GM21447 (cell line): ENCODE results near the gene ZNF835.

Experiments used
- ATAC-seq: cut with Tn5 transposase; IDR thresholded peaks from one replicate; pipeline ENCODE4 v1.9.1; 2021; ENCODE audit not compliant: unreplicated experiment

The ZNF835 gene

DNA sequence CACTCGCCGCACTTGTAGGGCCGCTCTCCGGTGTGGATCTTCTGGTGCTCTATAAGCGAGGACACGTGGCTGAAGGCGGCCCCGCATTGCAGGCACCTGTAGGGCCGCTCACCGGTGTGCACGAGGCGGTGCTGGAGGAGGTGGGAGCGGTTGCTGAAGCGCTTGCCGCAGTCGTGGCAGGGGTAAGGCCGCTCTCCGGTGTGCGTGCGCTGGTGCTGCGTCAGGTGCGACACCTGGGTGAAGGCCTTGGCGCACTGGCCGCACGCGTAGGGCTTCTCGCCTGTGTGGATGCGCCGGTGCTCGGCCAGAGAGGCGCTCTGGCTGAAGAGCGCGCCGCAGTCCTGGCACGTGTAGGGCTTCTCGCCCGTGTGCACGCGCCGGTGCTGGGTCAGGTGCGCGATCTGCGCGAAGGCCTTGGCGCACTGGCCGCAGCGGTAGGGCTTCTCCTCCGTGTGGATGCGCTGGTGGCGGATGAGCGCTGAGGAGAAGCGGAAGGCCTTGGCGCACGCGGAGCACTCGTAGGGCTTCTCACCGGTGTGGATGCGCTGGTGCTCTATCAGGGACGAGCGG lies 7.5 kb downstream of the ZNF835 start:
- no peak for ATAC-seq

DNA sequence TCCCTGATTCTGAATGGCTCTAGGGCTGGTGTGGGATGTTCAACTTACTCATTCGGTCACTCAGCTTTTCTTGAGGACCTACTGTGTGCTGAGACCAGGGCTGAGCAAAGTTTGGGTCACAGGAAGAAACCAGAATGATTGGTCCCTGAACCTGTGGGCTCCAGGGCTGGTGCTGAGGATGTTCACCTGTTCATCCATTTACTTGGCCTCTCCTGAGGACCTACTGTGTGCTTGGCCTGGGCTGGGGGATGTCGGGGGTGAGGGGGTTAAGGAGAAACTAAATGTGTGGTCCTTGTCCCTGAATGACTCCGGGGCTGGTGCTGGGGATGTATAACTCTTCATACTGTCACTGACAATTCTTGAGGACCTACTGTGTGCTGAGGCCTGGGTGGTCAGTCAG lies 10.3 kb downstream of the ZNF835 start:
- ATAC-seq, result no peak

DNA sequence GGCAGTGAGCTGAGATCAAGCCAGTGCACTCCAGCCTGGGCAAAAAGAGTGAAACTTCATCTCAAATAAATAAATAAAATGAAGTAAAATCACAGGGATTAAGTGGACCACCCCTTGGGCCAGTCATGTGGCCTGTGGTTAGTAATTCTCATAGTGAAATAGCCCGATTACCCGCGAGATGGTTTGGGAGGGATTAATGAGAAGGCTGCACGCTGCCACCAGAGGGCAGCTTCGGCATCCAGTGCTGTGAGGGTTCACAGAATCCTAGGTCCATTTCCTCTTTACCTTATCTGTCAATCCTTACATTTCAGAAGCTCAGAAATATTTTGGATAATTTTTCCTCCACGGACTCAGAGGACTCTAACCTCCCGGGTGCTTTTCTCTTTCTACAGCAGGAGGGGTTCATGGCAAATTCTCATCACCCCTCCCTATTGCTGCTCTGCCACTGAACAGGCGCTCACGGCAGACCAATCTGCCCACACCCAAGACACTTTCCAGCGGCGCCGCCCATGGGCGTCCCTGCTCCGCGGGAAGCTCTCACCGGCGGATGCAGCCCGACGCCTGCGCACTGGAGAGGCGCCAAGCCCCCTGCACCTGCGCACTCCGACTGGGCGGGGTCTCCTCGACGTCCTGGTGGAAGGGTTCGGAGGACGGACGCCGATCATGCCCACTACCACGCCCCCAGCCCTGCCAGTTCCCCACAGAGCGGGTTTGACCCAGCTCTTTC lies 11.0 kb downstream of the ZNF835 start:
- ATAC-seq, result no peak

DNA sequence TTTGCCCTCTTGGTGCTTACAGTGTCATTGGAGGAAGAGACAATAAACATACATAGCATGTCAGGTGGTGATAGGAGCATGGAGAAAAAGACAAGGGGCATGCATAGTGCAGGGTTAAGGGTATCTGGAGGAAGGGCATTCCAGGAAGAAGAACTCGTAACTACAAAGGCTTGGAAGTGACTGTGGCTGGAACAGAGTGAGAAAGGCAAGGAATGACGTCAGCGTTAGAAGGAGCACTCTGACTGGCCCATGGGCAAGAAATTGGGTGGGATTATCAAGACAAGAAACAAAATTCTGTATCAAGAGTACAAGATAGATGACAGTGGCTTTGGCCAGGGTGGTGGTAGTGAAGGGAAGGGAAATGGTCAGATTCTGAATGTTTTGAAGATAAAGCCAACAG lies 17.4 kb downstream of the ZNF835 start:
- no peak for ATAC-seq

DNA sequence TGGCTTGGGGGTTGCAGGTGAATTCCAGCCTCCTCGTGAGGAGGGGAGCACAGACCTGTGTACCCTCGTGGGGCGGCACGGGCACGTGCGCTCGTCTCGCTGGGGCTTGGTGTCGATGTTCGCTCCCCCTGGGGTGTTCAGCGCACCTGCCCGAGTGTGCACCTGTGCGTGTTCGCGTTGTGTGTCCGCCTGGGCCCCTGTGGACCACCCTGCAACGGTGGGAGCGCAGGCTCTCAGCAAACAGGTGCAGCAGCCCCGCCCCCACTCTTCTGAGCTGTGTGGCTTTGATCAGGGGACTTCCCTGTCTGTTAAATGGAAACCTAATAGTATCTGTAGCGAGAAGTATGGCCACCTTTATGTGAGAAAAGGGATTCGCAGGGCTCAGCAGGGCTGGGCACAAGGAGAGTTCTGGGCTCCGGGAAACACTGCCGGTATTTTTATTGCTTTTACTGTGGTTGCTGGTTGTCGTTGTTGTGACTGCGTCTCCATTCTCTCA lies 28.0 kb downstream of the ZNF835 start:
- ATAC-seq, result no peak

DNA sequence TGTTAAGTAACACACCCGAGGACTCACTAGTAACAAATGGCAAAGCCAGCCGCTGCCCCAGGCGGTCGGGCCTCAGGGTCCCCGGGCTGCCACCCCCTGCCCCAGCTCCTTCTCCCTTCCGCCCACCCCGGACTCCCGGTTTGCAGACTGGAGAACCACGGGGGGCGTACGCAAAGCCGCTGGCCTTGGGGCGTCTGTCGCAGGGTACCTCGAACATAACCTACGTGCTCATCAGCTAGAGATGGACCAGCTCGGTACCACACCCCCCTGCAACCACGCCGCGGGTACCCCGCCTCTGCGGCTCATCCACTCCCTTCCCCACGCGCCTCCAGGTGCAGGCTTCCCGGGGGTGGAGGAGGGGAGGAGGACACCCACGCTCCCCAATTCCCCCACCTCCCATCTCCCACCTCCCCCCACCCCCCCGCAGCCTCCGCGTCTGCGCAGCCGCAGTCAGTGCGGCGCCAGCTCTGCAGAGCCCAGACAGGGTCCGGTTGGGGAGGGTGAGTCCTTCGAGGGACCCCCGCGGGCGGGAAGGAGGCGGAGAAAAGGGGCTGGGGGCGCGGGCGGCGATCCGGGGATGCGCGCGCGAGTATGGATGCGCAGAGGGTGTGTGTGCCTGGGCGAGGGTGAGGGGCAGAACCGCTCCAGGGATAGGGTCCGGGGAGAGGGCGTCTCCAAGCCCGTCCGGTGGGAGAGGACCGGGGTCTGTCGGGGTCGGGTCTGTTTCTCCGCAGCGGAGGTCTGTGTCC lies 28.7 kb downstream of the ZNF835 start, which contains the start of gene SMIM17:
Gene SMIM17, plus strand, starts transcription at position 449 of the 749 bp plus-strand sequence. CDS start 2,509 bp downstream, outside the sequence.
- no peak for ATAC-seq

DNA sequence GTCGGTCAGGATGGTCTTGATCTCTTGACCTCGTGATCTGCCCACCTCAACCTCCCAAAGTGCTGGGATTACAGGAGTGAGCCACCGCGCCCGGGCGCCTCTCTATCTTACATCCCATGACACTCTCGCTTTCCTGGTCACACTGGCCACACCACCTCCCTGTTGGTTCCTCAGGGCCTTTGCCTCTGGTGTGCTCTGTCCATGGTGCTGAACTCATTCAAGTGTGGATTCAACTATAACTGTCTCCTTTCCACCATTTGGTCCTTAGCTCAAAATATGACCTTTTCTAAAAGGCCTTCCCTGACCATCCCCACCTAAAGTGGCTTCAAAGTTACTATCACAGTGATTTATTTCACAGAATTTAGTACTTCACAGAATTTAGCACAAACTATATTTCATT lies 32.3 kb downstream of the ZNF835 start:
- ATAC-seq, result no peak

DNA sequence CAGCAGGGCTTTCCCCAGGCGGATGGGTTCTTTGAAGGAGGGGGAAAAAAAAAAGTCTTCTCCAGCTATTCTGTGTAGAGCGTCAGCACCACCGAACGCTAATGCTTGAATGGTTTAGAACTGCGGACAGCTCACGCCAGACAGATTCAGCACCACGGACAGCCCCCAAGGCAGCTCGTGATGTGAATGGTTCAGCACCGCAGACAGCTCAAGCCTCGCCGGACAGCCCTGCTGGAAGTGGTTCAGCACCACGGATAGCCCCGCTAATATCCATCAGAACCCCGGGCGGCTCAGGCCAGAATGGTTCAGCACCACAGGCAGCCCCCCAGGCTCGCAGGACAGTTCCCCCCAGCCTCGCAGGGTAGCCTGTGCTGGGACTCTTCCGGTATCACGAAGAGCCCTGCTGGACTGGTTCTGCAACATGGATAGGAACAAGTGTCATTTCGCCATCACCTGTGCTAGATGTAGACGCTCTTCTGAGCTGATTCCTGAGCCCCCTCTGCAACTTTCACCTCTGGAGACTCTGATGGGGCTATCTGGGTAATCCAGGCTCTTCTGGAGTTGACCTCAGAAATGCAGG lies 33.5 kb downstream of the ZNF835 start:
- no peak for ATAC-seq

DNA sequence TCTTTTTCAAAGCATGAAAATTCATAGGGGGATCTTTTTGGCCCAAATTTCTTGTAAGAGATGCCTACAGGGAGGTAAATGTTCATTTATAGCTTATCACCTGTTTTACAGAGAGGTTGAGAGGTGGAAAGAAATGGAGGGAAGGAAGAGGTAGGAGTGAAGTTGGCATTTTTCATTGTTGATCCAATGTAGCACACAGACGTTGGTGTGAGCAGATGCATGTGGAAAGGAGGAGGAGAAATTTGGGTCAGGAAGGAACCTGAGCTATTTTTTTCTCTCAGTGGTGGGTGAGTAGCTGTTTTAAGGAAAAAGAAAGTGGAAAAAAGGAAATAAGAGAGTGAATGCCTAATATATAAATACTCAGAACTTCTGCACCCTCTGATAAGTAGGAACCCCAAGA lies 38.5 kb downstream of the ZNF835 start:
- ATAC-seq, result no peak

DNA sequence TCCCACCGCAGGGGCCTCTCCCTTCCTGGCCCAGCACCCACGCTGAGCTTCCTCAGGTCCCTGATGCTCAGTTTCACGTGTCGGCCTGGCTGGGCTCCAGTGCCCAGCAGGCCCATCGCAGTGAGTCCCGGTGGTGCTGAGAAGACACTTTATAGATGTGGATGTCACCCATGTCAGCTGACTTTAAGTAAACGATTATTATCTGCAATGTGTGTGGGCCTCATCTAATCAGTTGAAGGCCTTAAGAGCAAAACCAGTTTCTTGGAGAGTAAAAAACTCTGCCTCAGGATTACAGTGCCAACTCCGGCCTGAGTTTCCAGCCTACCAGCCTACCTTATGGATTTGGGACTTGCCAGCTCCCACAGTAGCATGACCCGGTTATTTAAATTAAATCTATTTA lies 45.8 kb downstream of the ZNF835 start:
- no peak for ATAC-seq

DNA sequence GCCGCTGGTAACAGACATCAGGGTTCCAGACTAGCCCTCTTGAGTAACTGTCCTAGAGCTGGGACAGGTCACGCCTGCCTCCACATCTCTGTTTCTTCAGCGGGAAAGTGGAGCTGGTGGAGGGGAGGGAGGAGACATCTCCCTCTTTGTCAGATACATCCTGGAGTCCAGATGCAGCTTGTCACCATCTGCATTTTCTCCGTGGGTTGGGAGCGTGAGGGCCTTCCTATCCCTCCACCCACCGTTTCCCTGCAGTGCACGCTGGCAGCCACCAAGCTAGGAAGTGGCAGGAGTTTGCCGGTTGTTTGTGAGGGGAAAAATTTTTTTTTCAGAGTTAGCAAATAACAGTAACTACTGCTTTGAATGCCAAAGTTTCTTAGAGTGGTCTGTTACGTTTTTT lies 48.6 kb downstream of the ZNF835 start:
- no peak for ATAC-seq

DNA sequence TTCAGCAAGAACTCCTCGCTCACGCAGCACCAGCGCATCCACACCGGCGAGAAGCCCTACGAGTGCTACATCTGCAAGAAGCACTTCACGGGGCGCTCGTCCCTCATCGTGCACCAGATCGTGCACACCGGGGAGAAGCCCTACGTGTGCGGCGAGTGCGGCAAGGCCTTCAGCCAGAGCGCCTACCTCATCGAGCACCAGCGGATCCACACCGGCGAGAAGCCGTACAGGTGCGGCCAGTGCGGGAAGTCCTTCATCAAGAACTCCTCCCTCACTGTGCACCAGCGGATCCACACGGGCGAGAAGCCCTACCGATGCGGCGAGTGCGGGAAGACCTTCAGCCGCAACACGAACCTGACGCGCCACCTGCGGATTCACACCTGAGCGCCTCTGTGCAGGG lies 49.2 kb downstream of the ZNF835 start:
- no peak for ATAC-seq

DNA sequence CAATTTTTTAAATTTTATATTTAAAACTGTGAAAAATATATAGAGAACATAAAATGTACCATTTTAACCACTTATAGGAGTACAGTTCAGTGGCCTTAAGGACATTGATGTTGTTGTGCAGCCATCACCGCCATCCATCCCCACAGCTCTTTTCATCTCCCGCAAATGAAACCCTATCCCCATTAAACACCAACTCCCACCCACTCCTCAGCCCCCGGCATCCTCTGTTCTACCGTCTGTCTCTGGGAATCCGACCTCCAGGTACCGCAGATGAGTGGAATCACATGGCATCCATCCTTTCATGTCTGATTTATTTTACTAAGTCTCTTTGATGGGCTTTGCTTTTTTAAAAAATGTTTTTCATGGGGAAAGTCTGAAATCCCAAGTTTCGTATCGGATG lies 52.4 kb downstream of the ZNF835 start:
- no peak for ATAC-seq

DNA sequence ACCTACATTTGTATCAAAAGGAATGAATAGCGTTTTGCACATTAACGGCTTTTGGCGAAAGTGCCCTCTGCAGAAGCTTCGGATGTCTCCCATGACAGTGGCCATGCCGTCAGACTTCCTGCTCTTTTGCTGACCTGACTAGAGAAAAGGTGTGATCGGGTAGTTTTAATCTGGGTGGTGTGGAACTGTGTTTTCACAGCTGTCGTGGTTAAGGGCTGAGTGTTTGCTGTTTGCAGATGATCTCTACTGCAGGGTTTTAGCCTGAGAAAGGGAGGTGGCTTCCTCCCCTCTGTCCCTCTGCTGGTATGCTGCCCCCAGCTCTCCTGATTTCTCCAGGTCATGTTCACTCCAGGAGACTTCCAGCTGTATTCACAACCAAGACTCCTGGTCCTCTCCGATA lies 54.0 kb downstream of the ZNF835 start:
- ATAC-seq, result no peak

DNA sequence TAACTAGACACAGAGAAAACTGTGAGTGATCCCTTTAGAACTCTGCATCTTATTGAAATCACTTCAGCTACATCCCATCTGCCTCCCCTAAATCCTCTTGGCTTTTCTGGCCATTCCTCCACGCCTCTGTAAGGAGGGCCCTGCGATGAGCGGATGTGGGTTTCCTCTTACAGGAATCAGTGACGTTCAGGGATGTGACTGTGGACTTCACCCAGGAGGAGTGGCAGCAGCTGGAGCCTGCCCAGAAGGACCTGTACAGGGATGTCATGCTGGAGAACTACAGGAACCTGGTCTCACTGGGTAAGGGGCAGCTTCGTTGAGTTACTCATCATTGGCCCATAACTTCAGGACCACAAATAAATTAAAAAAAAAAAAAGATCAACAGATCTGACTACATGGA lies 57.9 kb downstream of the ZNF835 start:
- no peak for ATAC-seq

DNA sequence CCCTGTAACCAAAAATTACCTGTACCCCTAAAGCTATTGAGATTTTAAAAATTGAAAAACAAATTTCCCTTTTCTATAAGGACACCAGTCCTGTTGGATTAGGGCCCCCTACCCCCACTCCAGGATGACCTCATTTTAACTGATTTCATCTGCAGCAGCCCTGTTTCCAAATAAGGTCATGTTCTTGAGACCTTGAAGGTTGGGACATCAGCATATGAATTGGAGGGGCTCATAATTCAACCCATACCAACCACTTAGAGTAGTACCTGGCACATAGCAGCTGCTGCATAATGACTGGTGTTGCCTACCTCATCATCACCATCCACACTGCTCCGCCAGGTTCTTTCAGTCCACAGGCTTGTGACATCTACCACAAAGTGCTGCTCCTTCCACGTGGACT lies 58.8 kb downstream of the ZNF835 start:
- ATAC-seq, result no peak
